Ascending aorta (tissue), 2 donors: ENCODE measurements around the gene CEP135. TPM values are rescaled to one million over a fixed set of nuclear protein-coding genes. Genes with fewer than 3 reads are reported as not detected.

Experiments used
- DNase-seq, 2 donors: peaks; one replicate each; pipeline ENCODE4 v3.0.0-alpha.2; 2019; ENCODE audit warnings: low spot score in 2 of 2
- H3K27ac ChIP-seq, 2 donors: fragments of 200-600 bp; sonication (generic); one replicate each; pipeline ENCODE4 v1.5.1; 2016 to 2017; ENCODE audit warnings: mild to moderate bottlenecking in 1 of 2
- H3K27me3 ChIP-seq: fragments of 200-600 bp; sonication (generic); one replicate; pipeline ENCODE4 v1.5.1; 2017
- H3K36me3 ChIP-seq, 2 donors: fragments of 200-600 bp; sonication (generic); one replicate each; pipeline ENCODE4 v1.5.1; 2016
- H3K4me1 ChIP-seq, 2 donors: fragments of 200-600 bp; sonication (generic); one replicate each; pipeline ENCODE4 v1.5.1; 2016 to 2017; ENCODE audit warnings: mild to moderate bottlenecking in 1 of 2
- H3K4me3 ChIP-seq, 2 donors: fragments of 200-600 bp; sonication (generic); one replicate each; pipeline ENCODE4 v1.5.1; 2016 to 2017; ENCODE audit warnings: mild to moderate bottlenecking in 1 of 2
- H3K9me3 ChIP-seq, 2 donors: fragments of 200-600 bp; sonication (generic); one replicate each; pipeline ENCODE4 v1.5.1; 2016
- CTCF ChIP-seq, 3 experiments: fragments of 200-600 bp in 2 of 3; fragments of 450-650 bp in 1 of 3; sonication (generic) in 2 of 3; IDR thresholded peaks; one replicate each; pipeline ENCODE4 v1.5.1; 2016 to 2019; ENCODE audit warnings: antibody characterized with exemption in 3 of 3, mild to moderate bottlenecking in 1 of 3, moderate library complexity in 1 of 3
- intact Hi-C: fragments of 100-400 bp; cut with DNase I; formaldehyde crosslinking; loops from one replicate; pipeline ENCODE4 v1.15.1; 2023
- total RNA-seq: library from RNA; depleted of rRNA; stranded (reverse); fragments of >200 nt; gene quantifications from one replicate; pipeline ENCODE4 v1.1.0, GENCODE V29; 2016

CEP135 gene
- total RNA-seq, 1 donor from 2014 or later, result 0.53 TPM

GRCh38 chr4:56077676-56078075, 128.9 kb downstream of the CEP135 start:
- no peak overlapping the region for H3K4me3 ChIP-seq
- TF ChIP-seq CTCF (IDR thresholded peaks at IDR 0.05), result no peak
- H3K9me3 ChIP-seq, result peaks cover 0 to 4% of the 10 kb centered on the region in 2 donors
- H3K27me3 ChIP-seq, result no peaks in the 10 kb centered on the region
- intact Hi-C loops, result no loop called here
- no peaks in the 10 kb centered on the region for H3K4me1 ChIP-seq
- no peak for DNase-seq
- no peaks in the 10 kb centered on the region for H3K36me3 ChIP-seq
- H3K27ac ChIP-seq, result no peak overlapping the region

DNA sequence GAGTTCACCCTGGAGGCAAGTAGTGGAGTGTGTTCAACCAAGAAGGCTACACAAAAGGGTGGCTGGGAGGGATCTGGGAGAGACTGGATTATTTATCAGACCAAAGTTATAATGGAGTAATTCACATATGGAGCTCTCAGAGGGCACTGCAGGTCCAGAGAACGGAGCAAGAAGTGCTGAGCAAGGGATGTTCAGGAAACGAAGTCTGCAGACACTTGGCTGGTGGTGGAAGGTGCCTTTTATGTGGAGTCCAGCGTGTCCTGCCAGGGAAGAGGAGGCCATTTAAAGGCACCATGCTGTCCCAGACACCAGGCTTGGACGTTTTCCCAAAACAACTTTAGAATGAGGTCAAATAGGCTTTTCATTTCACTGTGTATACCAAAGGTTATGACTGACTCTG, 130.1 kb downstream of the CEP135 start:
- Histone ChIP-seq H3K4me1 (no peaks in the 10 kb centered on the region), H3K9me3 (peaks cover 0 to 4% of the 10 kb centered on the region in 2 donors), H3K4me3 (no peak overlapping the region), H3K27ac (no peak overlapping the region), H3K27me3 (no peaks in the 10 kb centered on the region), H3K36me3 (no peaks in the 10 kb centered on the region)
- no peak for TF ChIP-seq CTCF (IDR thresholded peaks at IDR 0.05)
- no peak for DNase-seq
- intact Hi-C loops, result no loop called here

GRCh38 chr4:56080384-56080783, 131.6 kb downstream of the CEP135 start:
- no peak for DNase-seq
- Histone ChIP-seq H3K36me3 (no peaks in the 10 kb centered on the region), H3K4me3 (no peak overlapping the region), H3K27ac (no peak overlapping the region), H3K9me3 (peaks cover 0 to 4% of the 10 kb centered on the region in 2 donors), H3K27me3 (no peaks in the 10 kb centered on the region), H3K4me1 (no peaks in the 10 kb centered on the region)
- TF ChIP-seq CTCF (IDR thresholded peaks at IDR 0.05), result no peak
- intact Hi-C loops, result no loop called here

- TF ChIP-seq CTCF (IDR thresholded peaks at IDR 0.05), result no peak
- Histone ChIP-seq H3K4me1 (no peaks in the 10 kb centered on the region), H3K36me3 (no peaks in the 10 kb centered on the region), H3K4me3 (no peak overlapping the region), H3K27me3 (no peaks in the 10 kb centered on the region), H3K27ac (no peak overlapping the region), H3K9me3 (peaks cover 0 to under 1% of the 10 kb centered on the region in 2 donors)
- intact Hi-C loops, result no loop called here
- DNase-seq, result no peak
Observed at GRCh38 chr4:56082829-56083228, 134.1 kb downstream of the CEP135 start.

Other genes starting within 250 kb of the CEP135 start
- gene EXOC1L, start 129.2 kb upstream of the CEP135 start, total RNA-seq, result not detected
- gene EXOC1, start 95.3 kb upstream of the CEP135 start, total RNA-seq, result 13.6 TPM